GM23338 (cell line): ENCODE data around the gene PTH1R. TPM values are rescaled to one million over a fixed set of nuclear protein-coding genes. Genes with fewer than 3 reads are reported as not detected.

Experiments used
- ATAC-seq: fragments of 200-7000 bp; cut with Tn5 transposase; 3 replicates; pipeline ENCODE4 v1.9.1; 2020
- DNase-seq: peaks from one replicate; pipeline ENCODE4 v3.0.0-alpha.2; 2015; ENCODE audit warnings: low spot score
- H2AFZ ChIP-seq: fragments of 200-600 bp; sonication (generic); 2 replicates; pipeline ENCODE4 v1.8.0; 2016; ENCODE audit warnings: antibody characterized with exemption, mild to moderate bottlenecking, moderate library complexity
- H3F3A ChIP-seq: fragments of 200-600 bp; sonication (generic); replicated peaks from 2 replicates; pipeline ENCODE4 v1.8.0; 2017; ENCODE audit warnings: antibody characterized with exemption, mixed run types, low read depth
- H3K27ac ChIP-seq: fragments of 200-600 bp; sonication (generic); 2 replicates; pipeline ENCODE4 v1.6.1; 2016; ENCODE audit warnings: low read depth
- H3K27me3 ChIP-seq: fragments of 200-600 bp; sonication (generic); 2 replicates; pipeline ENCODE4 v1.8.0; 2016; ENCODE audit warnings: mild to moderate bottlenecking, mixed run types, moderate library complexity; ENCODE audit not compliant: insufficient read depth
- H3K36me3 ChIP-seq: fragments of 200-600 bp; sonication (generic); 2 replicates; pipeline ENCODE4 v1.8.0; 2016; ENCODE audit warnings: mild to moderate bottlenecking; ENCODE audit not compliant: insufficient read depth
- H3K4me1 ChIP-seq: fragments of 200-600 bp; sonication (generic); 2 replicates; pipeline ENCODE4 v1.8.0; 2016; ENCODE audit warnings: mild to moderate bottlenecking, moderate library complexity; ENCODE audit not compliant: insufficient read depth
- H3K4me2 ChIP-seq: fragments of 200-600 bp; sonication (generic); 2 replicates; pipeline ENCODE4 v1.7.1; 2017; ENCODE audit warnings: mixed run types
- H3K4me3 ChIP-seq: fragments of 200-600 bp; sonication (generic); 2 replicates; pipeline ENCODE4 v1.6.1; 2016; ENCODE audit warnings: mixed run types
- H3K79me2 ChIP-seq: fragments of 200-600 bp; sonication (generic); replicated peaks from 2 replicates; pipeline ENCODE4 v1.8.0; 2017; ENCODE audit warnings: mild to moderate bottlenecking; ENCODE audit not compliant: insufficient read depth
- H3K9me2 ChIP-seq: fragments of 200-600 bp; sonication (generic); 2 replicates; pipeline ENCODE4 v1.8.0; 2017; ENCODE audit not compliant: insufficient read depth
- H4K20me1 ChIP-seq: fragments of 200-600 bp; sonication (generic); replicated peaks from 2 replicates; pipeline ENCODE4 v1.8.0; 2017; ENCODE audit warnings: mild to moderate bottlenecking; ENCODE audit not compliant: insufficient read depth
- H3K27ac Mint-ChIP-seq: 2 replicates; pipeline ENCODE4 v1.8.0; 2020; ENCODE audit warnings: inconsistent platforms, mild to moderate bottlenecking, moderate library complexity, mixed read lengths
- H3K27me3 Mint-ChIP-seq: 3 replicates; pipeline ENCODE4 v1.8.0; 2022; ENCODE audit warnings: low read depth, mild to moderate bottlenecking, moderate library complexity, mixed read lengths, inconsistent platforms; ENCODE audit not compliant: insufficient read depth, poor library complexity
- H3K36me3 Mint-ChIP-seq: 3 replicates; pipeline ENCODE4 v1.8.0; 2021; ENCODE audit warnings: low read depth, mild to moderate bottlenecking, inconsistent platforms, moderate library complexity, mixed read lengths
- H3K4me1 Mint-ChIP-seq: 3 replicates; pipeline ENCODE4 v1.8.0; 2020; ENCODE audit warnings: mild to moderate bottlenecking, inconsistent platforms, mixed read lengths
- H3K4me3 Mint-ChIP-seq: 3 replicates; pipeline ENCODE4 v1.8.0; 2021; ENCODE audit warnings: moderate library complexity, mild to moderate bottlenecking, inconsistent platforms, mixed read lengths
- H3K9me3 Mint-ChIP-seq: 3 replicates; pipeline ENCODE4 v1.8.0; 2020; ENCODE audit warnings: moderate library complexity, mild to moderate bottlenecking, inconsistent platforms, mixed read lengths
- ETS1 ChIP-seq: IDR thresholded peaks from 2 replicates; pipeline ENCODE4 v1.6.1; 2016; ENCODE audit warnings: antibody characterized with exemption
- EZH2 ChIP-seq: fragments of 200-600 bp; sonication (generic); IDR thresholded peaks from one replicate; pipeline ENCODE4 v1.8.0; 2017; ENCODE audit warnings: antibody characterized with exemption, mild to moderate bottlenecking, low read depth; ENCODE audit not compliant: unreplicated experiment
- EZH2phosphoT487 ChIP-seq: fragments of 200-600 bp; sonication (generic); IDR thresholded peaks from one replicate; pipeline ENCODE4 v1.8.1; 2018; ENCODE audit warnings: antibody characterized with exemption; ENCODE audit not compliant: unreplicated experiment
- JUNB ChIP-seq: IDR thresholded peaks from one replicate; pipeline ENCODE4 v1.6.1; 2016; ENCODE audit warnings: antibody characterized with exemption; ENCODE audit not compliant: unreplicated experiment
- NANOG ChIP-seq: IDR thresholded peaks from 2 replicates; pipeline ENCODE4 v1.6.1; 2016; ENCODE audit warnings: antibody characterized with exemption, borderline replicate concordance
- REST ChIP-seq: IDR thresholded peaks from one replicate; pipeline ENCODE4 v1.6.1; 2018; ENCODE audit warnings: antibody characterized with exemption; ENCODE audit not compliant: unreplicated experiment
- ZNF114 ChIP-seq: fragments of 250-450 bp; sonication (Bioruptor Pico); IDR thresholded peaks from 2 replicates; pipeline ENCODE4 v1.5.0; 2020; ENCODE audit warnings: mild to moderate bottlenecking, moderate library complexity
- ZNF331 ChIP-seq: fragments of 250-450 bp; sonication (Bioruptor Pico); IDR thresholded peaks from 2 replicates; pipeline ENCODE4 v1.5.0; 2020; ENCODE audit warnings: low read depth, mild to moderate bottlenecking, moderate library complexity
- polyA plus RNA-seq: library from polyadenylated mRNA; unstranded; fragments of >200 nt; fragmentation: Nextera tagmentation; extraction: Ambion mirVana; gene quantifications from 2 replicates; pipeline ENCODE4 v1.2.1, GENCODE V29; 2016
- total RNA-seq: library from RNA; depleted of rRNA; stranded (reverse); fragments of >200 nt; shearing (Covaris generic); gene quantifications from 2 replicates; pipeline ENCODE4 v1.2.3, GENCODE V29; 2014

Gene PTH1R
- total and polyA plus RNA-seq, 2 experiments from 2014 or later = 1.3 to 1.9 TPM

- peak; percentile 48 for TF ChIP-seq EZH2
Observed at GRCh38 chr3:46892285-46893145, 15.0 kb downstream of the PTH1R start (continued).

- H3K4me3 ChIP-seq = peak overlapping the region; percentile 69
- H3K4me1 Mint-ChIP-seq = peaks cover 11% of the 10 kb centered on the region
- peaks cover 59% of the 10 kb centered on the region for H3K27me3 ChIP-seq
- ATAC-seq (peak; percentile 3), DNase-seq (peak; percentile 28)
- H3K4me1 ChIP-seq = peaks cover 14% of the 10 kb centered on the region
- H3K27me3 Mint-ChIP-seq = peaks cover 63% of the 10 kb centered on the region
- no peaks in the 10 kb centered on the region for H3K9me2 ChIP-seq
- H2AFZ ChIP-seq = peak overlapping the region; percentile 99
- H3K27ac ChIP-seq = no peak overlapping the region
- H3K9me3 Mint-ChIP-seq = no peaks in the 10 kb centered on the region
- H3K27ac Mint-ChIP-seq = no peak overlapping the region
- H3K36me3 ChIP-seq = no peaks in the 10 kb centered on the region
- no peaks in the 10 kb centered on the region for H3K36me3 Mint-ChIP-seq
- TF ChIP-seq EZH2phosphoT487 = no peak
- TF ChIP-seq ZNF331 (CRISPR knock-in tag) = no peak
- TF ChIP-seq ETS1 = no peak
- TF ChIP-seq NANOG = no peak
- H3K79me2 ChIP-seq = no peaks in the 10 kb centered on the region
- H3K4me3 Mint-ChIP-seq = peak overlapping the region; percentile 77
- H3F3A ChIP-seq = no peaks in the 10 kb centered on the region
- no peaks in the 10 kb centered on the region for H4K20me1 ChIP-seq
- H3K4me2 ChIP-seq = peak overlapping the region; percentile 91
Observed at GRCh38 chr3:46893146-46893748, 15.7 kb downstream of the PTH1R start.

- Mint-ChIP-seq H3K36me3 (no peaks in the 10 kb centered on the region), H3K9me3 (no peaks in the 10 kb centered on the region), H3K4me3 (no peak overlapping the region; the same call in 2 of the 3 replicates), H3K27me3 (peaks cover 62% of the 10 kb centered on the region), H3K27ac (no peak overlapping the region), H3K4me1 (peaks cover 7% of the 10 kb centered on the region; the same call in 2 of the 3 replicates)
- Histone ChIP-seq H4K20me1 (no peaks in the 10 kb centered on the region), H3K36me3 (no peaks in the 10 kb centered on the region), H3K4me1 (peaks cover 9% of the 10 kb centered on the region), H3K27me3 (peaks cover 63% of the 10 kb centered on the region), H2AFZ (no peak overlapping the region), H3K79me2 (no peaks in the 10 kb centered on the region), H3F3A (no peaks in the 10 kb centered on the region), H3K9me2 (no peaks in the 10 kb centered on the region), H3K27ac (no peak overlapping the region), H3K4me3 (no peak overlapping the region), H3K4me2 (no peak overlapping the region)
- ATAC-seq (no peak), DNase-seq (no peak)
- TF ChIP-seq ZNF114 (CRISPR knock-in tag) (no peak), REST (no peak), EZH2 (no peak), NANOG (no peak), JUNB (no peak)
Observed at GRCh38 chr3:46893763-46894162, 16.2 kb downstream of the PTH1R start.
